Stimulated activated CD4-positive, alpha-beta T cell treated with anti-CD3 and anti-CD28 coated beads, TNF-alpha, amount 100 ng/mL, for 24 hours (primary cell): Measurements from ENCODE around the gene AOC3.

Experiments
- DNase-seq, 3 experiments: peaks; one replicate each; pipeline ENCODE4 v3.0.0-alpha.2; 2020; ENCODE audit warnings: low read depth in 3 of 3

Gene AOC3

GRCh38 chr17:42850954-42851353, at the start of gene AOC3:
TSS of gene AOC3 (plus strand) at chr17:42851199. CDS start at chr17:42851344, 145 bp downstream.
- DNase-seq, result no peak

- DNase-seq, result no peak
Observed at GRCh38 chr17:42803074-42803883, 47.7 kb upstream of the AOC3 start.

GRCh38 chr17:42804918-42805367, 46.1 kb upstream of the AOC3 start:
- no peak for DNase-seq

- DNase-seq, result no peak
Observed at GRCh38 chr17:42806249-42806648, 44.8 kb upstream of the AOC3 start.

GRCh38 chr17:42809250-42809649, 41.7 kb upstream of the AOC3 start:
- no peak for DNase-seq

GRCh38 chr17:42814633-42815399, 36.2 kb upstream of the AOC3 start:
- no peak for DNase-seq

- no peak for DNase-seq
Observed at GRCh38 chr17:42817866-42818265, 33.1 kb upstream of the AOC3 start.

GRCh38 chr17:42818379-42818778, 32.6 kb upstream of the AOC3 start:
- no peak for DNase-seq

- peak; percentile 41 to 67 (median 48) for DNase-seq
Observed at GRCh38 chr17:42819939-42820535, 31.0 kb upstream of the AOC3 start.

GRCh38 chr17:42821176-42821575, 29.8 kb upstream of the AOC3 start:
- DNase-seq, result no peak

- no peak for DNase-seq
Observed at GRCh38 chr17:42827472-42827871, 23.5 kb upstream of the AOC3 start.

GRCh38 chr17:42830971-42831370, 20.0 kb upstream of the AOC3 start:
- DNase-seq, result no peak

GRCh38 chr17:42832213-42832933, 18.6 kb upstream of the AOC3 start:
- DNase-seq, result no peak

GRCh38 chr17:42832934-42833766, 17.8 kb upstream of the AOC3 start, which contains the start of gene PSME3:
TSS of gene PSME3 (plus strand) at chr17:42833397. CDS start at chr17:42833632, 235 bp downstream.
- DNase-seq, result peak; percentile 78 to 89 (median 80)

- DNase-seq, result no peak
Observed at GRCh38 chr17:42833767-42834422, 17.1 kb upstream of the AOC3 start.

GRCh38 chr17:42835732-42836131, 15.3 kb upstream of the AOC3 start:
- no peak for DNase-seq

GRCh38 chr17:42841975-42842685, 8.9 kb upstream of the AOC3 start:
- no peak for DNase-seq

- no peak for DNase-seq
Observed at GRCh38 chr17:42843358-42843934, 7.6 kb upstream of the AOC3 start.

- DNase-seq, result no peak
Observed at GRCh38 chr17:42844271-42844670, 6.7 kb upstream of the AOC3 start, which contains the start of gene AOC2. TSS of gene AOC2 (plus strand) at chr17:42844580. CDS start at chr17:42844627, 47 bp downstream.
